GM23338 (cell line): ENCODE data around the gene RAMACL. TPM values are rescaled to one million over a fixed set of nuclear protein-coding genes. Genes with fewer than 3 reads are reported as not detected.
A peak's percentile ranks its signal among the peaks of the same experiment; 100 is the strongest.

Experiments used
- ATAC-seq: fragments of 200-7000 bp; cut with Tn5 transposase; 3 replicates; pipeline ENCODE4 v1.9.1; 2020
- DNase-seq: peaks from one replicate; pipeline ENCODE4 v3.0.0-alpha.2; 2015; ENCODE audit warnings: low spot score
- H2AFZ ChIP-seq: fragments of 200-600 bp; sonication (generic); 2 replicates; pipeline ENCODE4 v1.8.0; 2016; ENCODE audit warnings: antibody characterized with exemption, mild to moderate bottlenecking, moderate library complexity
- H3F3A ChIP-seq: fragments of 200-600 bp; sonication (generic); replicated peaks from 2 replicates; pipeline ENCODE4 v1.8.0; 2017; ENCODE audit warnings: antibody characterized with exemption, mixed run types, low read depth
- H3K27ac ChIP-seq: fragments of 200-600 bp; sonication (generic); 2 replicates; pipeline ENCODE4 v1.6.1; 2016; ENCODE audit warnings: low read depth
- H3K27me3 ChIP-seq: fragments of 200-600 bp; sonication (generic); 2 replicates; pipeline ENCODE4 v1.8.0; 2016; ENCODE audit warnings: mild to moderate bottlenecking, mixed run types, moderate library complexity; ENCODE audit not compliant: insufficient read depth
- H3K36me3 ChIP-seq: fragments of 200-600 bp; sonication (generic); 2 replicates; pipeline ENCODE4 v1.8.0; 2016; ENCODE audit warnings: mild to moderate bottlenecking; ENCODE audit not compliant: insufficient read depth
- H3K4me1 ChIP-seq: fragments of 200-600 bp; sonication (generic); 2 replicates; pipeline ENCODE4 v1.8.0; 2016; ENCODE audit warnings: mild to moderate bottlenecking, moderate library complexity; ENCODE audit not compliant: insufficient read depth
- H3K4me2 ChIP-seq: fragments of 200-600 bp; sonication (generic); 2 replicates; pipeline ENCODE4 v1.7.1; 2017; ENCODE audit warnings: mixed run types
- H3K4me3 ChIP-seq: fragments of 200-600 bp; sonication (generic); 2 replicates; pipeline ENCODE4 v1.6.1; 2016; ENCODE audit warnings: mixed run types
- H3K79me2 ChIP-seq: fragments of 200-600 bp; sonication (generic); replicated peaks from 2 replicates; pipeline ENCODE4 v1.8.0; 2017; ENCODE audit warnings: mild to moderate bottlenecking; ENCODE audit not compliant: insufficient read depth
- H3K9me2 ChIP-seq: fragments of 200-600 bp; sonication (generic); 2 replicates; pipeline ENCODE4 v1.8.0; 2017; ENCODE audit not compliant: insufficient read depth
- H4K20me1 ChIP-seq: fragments of 200-600 bp; sonication (generic); replicated peaks from 2 replicates; pipeline ENCODE4 v1.8.0; 2017; ENCODE audit warnings: mild to moderate bottlenecking; ENCODE audit not compliant: insufficient read depth
- H3K27ac Mint-ChIP-seq: 2 replicates; pipeline ENCODE4 v1.8.0; 2020; ENCODE audit warnings: inconsistent platforms, mild to moderate bottlenecking, moderate library complexity, mixed read lengths
- H3K27me3 Mint-ChIP-seq: 3 replicates; pipeline ENCODE4 v1.8.0; 2022; ENCODE audit warnings: low read depth, mild to moderate bottlenecking, moderate library complexity, mixed read lengths, inconsistent platforms; ENCODE audit not compliant: insufficient read depth, poor library complexity
- H3K36me3 Mint-ChIP-seq: 3 replicates; pipeline ENCODE4 v1.8.0; 2021; ENCODE audit warnings: low read depth, mild to moderate bottlenecking, inconsistent platforms, moderate library complexity, mixed read lengths
- H3K4me1 Mint-ChIP-seq: 3 replicates; pipeline ENCODE4 v1.8.0; 2020; ENCODE audit warnings: mild to moderate bottlenecking, inconsistent platforms, mixed read lengths
- H3K4me3 Mint-ChIP-seq: 3 replicates; pipeline ENCODE4 v1.8.0; 2021; ENCODE audit warnings: moderate library complexity, mild to moderate bottlenecking, inconsistent platforms, mixed read lengths
- H3K9me3 Mint-ChIP-seq: 3 replicates; pipeline ENCODE4 v1.8.0; 2020; ENCODE audit warnings: moderate library complexity, mild to moderate bottlenecking, inconsistent platforms, mixed read lengths
- CREB1 ChIP-seq: fragments of 250-450 bp; sonication (Bioruptor Pico); IDR thresholded peaks from 2 replicates; pipeline ENCODE4 v1.5.0; 2020; ENCODE audit warnings: low read depth, mild to moderate bottlenecking, moderate library complexity
- EZH2phosphoT487 ChIP-seq: fragments of 200-600 bp; sonication (generic); IDR thresholded peaks from one replicate; pipeline ENCODE4 v1.8.1; 2018; ENCODE audit warnings: antibody characterized with exemption; ENCODE audit not compliant: unreplicated experiment
- NANOG ChIP-seq: IDR thresholded peaks from 2 replicates; pipeline ENCODE4 v1.6.1; 2016; ENCODE audit warnings: antibody characterized with exemption, borderline replicate concordance
- POLR2AphosphoS5 ChIP-seq: IDR thresholded peaks from 2 replicates; pipeline ENCODE4 v1.6.1; 2016; ENCODE audit warnings: antibody characterized with exemption, low read depth
- STAT1 ChIP-seq: IDR thresholded peaks from one replicate; pipeline ENCODE4 v1.6.1; 2016; ENCODE audit warnings: antibody characterized with exemption; ENCODE audit not compliant: unreplicated experiment
- ZNF114 ChIP-seq: fragments of 250-450 bp; sonication (Bioruptor Pico); IDR thresholded peaks from 2 replicates; pipeline ENCODE4 v1.5.0; 2020; ENCODE audit warnings: mild to moderate bottlenecking, moderate library complexity
- polyA plus RNA-seq: library from polyadenylated mRNA; unstranded; fragments of >200 nt; fragmentation: Nextera tagmentation; extraction: Ambion mirVana; gene quantifications from 2 replicates; pipeline ENCODE4 v1.2.1, GENCODE V29; 2016
- total RNA-seq: library from RNA; depleted of rRNA; stranded (reverse); fragments of >200 nt; shearing (Covaris generic); gene quantifications from 2 replicates; pipeline ENCODE4 v1.2.3, GENCODE V29; 2014
- TF ChIP-seq, protein P1 (sequence below), 2 experiments: fragments of 200-600 bp in 1 of 2; sonication (generic) in 1 of 2; conservative IDR thresholded peaks; 2 replicates each; pipeline versions ENCODE4 v1.5.1 to v1.6.1; 2016 to 2017; ENCODE audit warnings: antibody characterized with exemption in 2 of 2, low read depth in 2 of 2, mild to moderate bottlenecking in 2 of 2, moderate library complexity in 1 of 2
- TF ChIP-seq, protein P2 (sequence below): IDR thresholded peaks from one replicate; pipeline ENCODE4 v1.6.1; 2018; ENCODE audit warnings: antibody characterized with exemption; ENCODE audit not compliant: unreplicated experiment

The RAMACL gene
- total and polyA plus RNA-seq, 2 experiments from 2014 or later = 0.61 to 4.0 TPM

GRCh38 chr6:166558156-166559005 lies 28.1 kb downstream of the RAMACL start:
- H3K4me2 ChIP-seq = no peak overlapping the region
- no peak overlapping the region for H3K4me3 ChIP-seq
- no peak overlapping the region for H2AFZ ChIP-seq
- H3K36me3 ChIP-seq = no peaks in the 10 kb centered on the region
- H4K20me1 ChIP-seq = no peaks in the 10 kb centered on the region; the same call in 1 of the 2 replicates
- peaks cover 2% of the 10 kb centered on the region for H3K27me3 Mint-ChIP-seq
- no peak overlapping the region for H3K27ac ChIP-seq
- TF ChIP-seq POLR2AphosphoS5 (no peak), EZH2phosphoT487 (no peak), STAT1 (no peak), NANOG (no peak), CREB1 (CRISPR knock-in tag) (no peak)
- TF ChIP-seq, protein P1, sequence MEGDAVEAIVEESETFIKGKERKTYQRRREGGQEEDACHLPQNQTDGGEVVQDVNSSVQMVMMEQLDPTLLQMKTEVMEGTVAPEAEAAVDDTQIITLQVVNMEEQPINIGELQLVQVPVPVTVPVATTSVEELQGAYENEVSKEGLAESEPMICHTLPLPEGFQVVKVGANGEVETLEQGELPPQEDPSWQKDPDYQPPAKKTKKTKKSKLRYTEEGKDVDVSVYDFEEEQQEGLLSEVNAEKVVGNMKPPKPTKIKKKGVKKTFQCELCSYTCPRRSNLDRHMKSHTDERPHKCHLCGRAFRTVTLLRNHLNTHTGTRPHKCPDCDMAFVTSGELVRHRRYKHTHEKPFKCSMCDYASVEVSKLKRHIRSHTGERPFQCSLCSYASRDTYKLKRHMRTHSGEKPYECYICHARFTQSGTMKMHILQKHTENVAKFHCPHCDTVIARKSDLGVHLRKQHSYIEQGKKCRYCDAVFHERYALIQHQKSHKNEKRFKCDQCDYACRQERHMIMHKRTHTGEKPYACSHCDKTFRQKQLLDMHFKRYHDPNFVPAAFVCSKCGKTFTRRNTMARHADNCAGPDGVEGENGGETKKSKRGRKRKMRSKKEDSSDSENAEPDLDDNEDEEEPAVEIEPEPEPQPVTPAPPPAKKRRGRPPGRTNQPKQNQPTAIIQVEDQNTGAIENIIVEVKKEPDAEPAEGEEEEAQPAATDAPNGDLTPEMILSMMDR (conservative IDR thresholded peaks at IDR 0.05; ENCODE audit: low read depth in 2 of 2) = no peak
- no peak overlapping the region for H3K4me3 Mint-ChIP-seq
- H3K4me1 ChIP-seq = peaks cover 48% of the 10 kb centered on the region
- H3K36me3 Mint-ChIP-seq = no peaks in the 10 kb centered on the region; the same call in 1 of the 3 replicates
- peaks cover 56% of the 10 kb centered on the region for H3K4me1 Mint-ChIP-seq
- no peak overlapping the region for H3K27ac Mint-ChIP-seq
- ATAC-seq (no peak), DNase-seq (no peak)
- no peaks in the 10 kb centered on the region; the same call in 2 of the 3 replicates for H3K9me3 Mint-ChIP-seq
- peaks cover 57% of the 10 kb centered on the region for H3K79me2 ChIP-seq
- H3K9me2 ChIP-seq = no peaks in the 10 kb centered on the region
- H3K27me3 ChIP-seq = no peaks in the 10 kb centered on the region
- H3F3A ChIP-seq = no peaks in the 10 kb centered on the region

DNA sequence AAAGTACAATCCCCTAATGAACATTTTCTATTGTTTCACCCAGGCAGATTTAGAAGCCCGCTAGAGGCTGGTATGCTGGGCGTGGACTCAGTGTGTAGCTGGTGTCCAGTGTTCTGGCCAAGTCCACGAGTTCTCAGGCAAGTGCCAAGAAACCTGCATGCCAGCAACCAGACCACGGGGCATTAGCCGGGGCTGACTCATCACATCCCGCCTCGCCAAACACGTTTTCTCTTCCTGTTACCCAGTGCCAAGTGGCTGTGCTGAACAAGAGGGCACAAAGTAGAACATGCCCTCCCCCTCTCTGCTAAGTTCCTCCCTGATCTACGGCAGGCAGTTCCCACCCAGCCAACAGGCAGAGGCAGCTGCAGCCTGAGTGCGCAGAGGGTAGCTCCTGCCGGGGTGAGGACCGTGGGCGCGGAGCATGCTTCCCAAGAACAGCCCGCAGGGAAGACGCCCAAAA lies 29.6 kb downstream of the RAMACL start:
- H3K4me1 Mint-ChIP-seq = peaks cover 67% of the 10 kb centered on the region

More for the DNA sequence above, 29.6 kb downstream of the RAMACL start:
- TF ChIP-seq, protein P2, sequence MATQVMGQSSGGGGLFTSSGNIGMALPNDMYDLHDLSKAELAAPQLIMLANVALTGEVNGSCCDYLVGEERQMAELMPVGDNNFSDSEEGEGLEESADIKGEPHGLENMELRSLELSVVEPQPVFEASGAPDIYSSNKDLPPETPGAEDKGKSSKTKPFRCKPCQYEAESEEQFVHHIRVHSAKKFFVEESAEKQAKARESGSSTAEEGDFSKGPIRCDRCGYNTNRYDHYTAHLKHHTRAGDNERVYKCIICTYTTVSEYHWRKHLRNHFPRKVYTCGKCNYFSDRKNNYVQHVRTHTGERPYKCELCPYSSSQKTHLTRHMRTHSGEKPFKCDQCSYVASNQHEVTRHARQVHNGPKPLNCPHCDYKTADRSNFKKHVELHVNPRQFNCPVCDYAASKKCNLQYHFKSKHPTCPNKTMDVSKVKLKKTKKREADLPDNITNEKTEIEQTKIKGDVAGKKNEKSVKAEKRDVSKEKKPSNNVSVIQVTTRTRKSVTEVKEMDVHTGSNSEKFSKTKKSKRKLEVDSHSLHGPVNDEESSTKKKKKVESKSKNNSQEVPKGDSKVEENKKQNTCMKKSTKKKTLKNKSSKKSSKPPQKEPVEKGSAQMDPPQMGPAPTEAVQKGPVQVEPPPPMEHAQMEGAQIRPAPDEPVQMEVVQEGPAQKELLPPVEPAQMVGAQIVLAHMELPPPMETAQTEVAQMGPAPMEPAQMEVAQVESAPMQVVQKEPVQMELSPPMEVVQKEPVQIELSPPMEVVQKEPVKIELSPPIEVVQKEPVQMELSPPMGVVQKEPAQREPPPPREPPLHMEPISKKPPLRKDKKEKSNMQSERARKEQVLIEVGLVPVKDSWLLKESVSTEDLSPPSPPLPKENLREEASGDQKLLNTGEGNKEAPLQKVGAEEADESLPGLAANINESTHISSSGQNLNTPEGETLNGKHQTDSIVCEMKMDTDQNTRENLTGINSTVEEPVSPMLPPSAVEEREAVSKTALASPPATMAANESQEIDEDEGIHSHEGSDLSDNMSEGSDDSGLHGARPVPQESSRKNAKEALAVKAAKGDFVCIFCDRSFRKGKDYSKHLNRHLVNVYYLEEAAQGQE = no peak
- TF ChIP-seq ZNF114 (CRISPR knock-in tag) = no peak
- TF ChIP-seq STAT1 = no peak
- no peak for TF ChIP-seq POLR2AphosphoS5
- Mint-ChIP-seq H3K27me3 (peaks cover 5% of the 10 kb centered on the region), H3K4me3 (no peak overlapping the region), H3K9me3 (no peaks in the 10 kb centered on the region; the same call in 2 of the 3 replicates), H3K27ac (no peak overlapping the region), H3K36me3 (no peaks in the 10 kb centered on the region; the same call in 1 of the 3 replicates)
- Histone ChIP-seq H3K27me3 (no peaks in the 10 kb centered on the region), H3K9me2 (no peaks in the 10 kb centered on the region), H2AFZ (no peak overlapping the region), H4K20me1 (peaks cover 5% of the 10 kb centered on the region; the same call in 1 of the 2 replicates), H3K36me3 (no peaks in the 10 kb centered on the region), H3K4me3 (no peak overlapping the region), H3K79me2 (peaks cover 68% of the 10 kb centered on the region), H3K27ac (no peak overlapping the region), H3F3A (no peaks in the 10 kb centered on the region), H3K4me2 (no peak overlapping the region), H3K4me1 (peaks cover 60% of the 10 kb centered on the region)
- ATAC-seq (no peak), DNase-seq (peak; percentile 48)
